Fibroblast of skin of back (primary cell): ENCODE measurements around the gene HTR3E.

Experiments
- DNase-seq: peaks from one replicate; pipeline ENCODE4 v3.0.0-alpha.2; 2013

HTR3E gene

GRCh38 chr3:184156522-184156955, 59.7 kb downstream of the HTR3E start:
- peak; percentile 70 for DNase-seq
